NCI-H1930 (cell line): Measurements from ENCODE around the gene POLR3E.

Experiments
- DNase-seq, 2 experiments: peaks; one replicate each; lab custom pipeline; 2025; lab: John Stamatoyannopoulos, UW

POLR3E gene, protein sequence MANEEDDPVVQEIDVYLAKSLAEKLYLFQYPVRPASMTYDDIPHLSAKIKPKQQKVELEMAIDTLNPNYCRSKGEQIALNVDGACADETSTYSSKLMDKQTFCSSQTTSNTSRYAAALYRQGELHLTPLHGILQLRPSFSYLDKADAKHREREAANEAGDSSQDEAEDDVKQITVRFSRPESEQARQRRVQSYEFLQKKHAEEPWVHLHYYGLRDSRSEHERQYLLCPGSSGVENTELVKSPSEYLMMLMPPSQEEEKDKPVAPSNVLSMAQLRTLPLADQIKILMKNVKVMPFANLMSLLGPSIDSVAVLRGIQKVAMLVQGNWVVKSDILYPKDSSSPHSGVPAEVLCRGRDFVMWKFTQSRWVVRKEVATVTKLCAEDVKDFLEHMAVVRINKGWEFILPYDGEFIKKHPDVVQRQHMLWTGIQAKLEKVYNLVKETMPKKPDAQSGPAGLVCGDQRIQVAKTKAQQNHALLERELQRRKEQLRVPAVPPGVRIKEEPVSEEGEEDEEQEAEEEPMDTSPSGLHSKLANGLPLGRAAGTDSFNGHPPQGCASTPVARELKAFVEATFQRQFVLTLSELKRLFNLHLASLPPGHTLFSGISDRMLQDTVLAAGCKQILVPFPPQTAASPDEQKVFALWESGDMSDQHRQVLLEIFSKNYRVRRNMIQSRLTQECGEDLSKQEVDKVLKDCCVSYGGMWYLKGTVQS

DNA sequence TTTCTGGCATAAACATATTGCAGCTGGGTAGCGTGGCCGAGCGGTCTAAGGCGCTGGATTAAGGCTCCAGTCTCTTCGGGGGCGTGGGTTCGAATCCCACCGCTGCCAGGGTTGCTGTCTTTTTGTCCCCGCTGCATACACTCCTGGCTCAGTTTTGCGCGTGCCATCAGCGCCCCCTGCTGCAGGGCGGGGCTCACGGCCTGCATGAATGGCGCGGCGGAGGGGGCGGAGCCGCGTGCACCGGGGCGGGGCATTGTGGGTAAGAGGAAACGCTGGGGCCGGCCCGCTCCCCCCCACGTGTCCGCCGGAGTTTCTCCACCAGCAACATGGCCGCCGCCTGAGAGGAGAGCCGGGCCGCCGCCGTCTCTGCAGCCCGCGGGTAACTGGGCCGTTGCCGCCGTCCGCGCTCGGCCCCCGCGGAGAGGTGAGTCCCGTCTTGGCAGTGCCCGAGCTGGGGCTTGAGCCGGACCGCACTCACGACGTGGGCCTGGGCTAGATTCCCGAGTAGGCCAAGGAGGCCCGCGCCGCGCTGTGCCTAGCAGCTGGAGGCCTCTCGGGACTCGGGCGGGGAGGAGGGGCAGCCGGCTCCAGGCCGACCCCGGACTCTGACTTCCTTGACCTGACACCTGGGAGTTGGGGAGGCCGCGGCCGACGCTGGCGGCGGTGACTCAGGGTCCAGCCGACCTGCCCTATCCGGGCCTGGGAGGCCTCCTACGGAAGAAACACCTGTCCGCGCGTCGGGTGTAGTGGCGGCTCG lies at the start of gene POLR3E:
TSS of gene POLR3E (plus strand) at position 296 of the 757 bp plus-strand sequence. CDS start 5,560 bp downstream, outside the sequence.
- peak; percentile 97 to 99 for DNase-seq

DNA sequence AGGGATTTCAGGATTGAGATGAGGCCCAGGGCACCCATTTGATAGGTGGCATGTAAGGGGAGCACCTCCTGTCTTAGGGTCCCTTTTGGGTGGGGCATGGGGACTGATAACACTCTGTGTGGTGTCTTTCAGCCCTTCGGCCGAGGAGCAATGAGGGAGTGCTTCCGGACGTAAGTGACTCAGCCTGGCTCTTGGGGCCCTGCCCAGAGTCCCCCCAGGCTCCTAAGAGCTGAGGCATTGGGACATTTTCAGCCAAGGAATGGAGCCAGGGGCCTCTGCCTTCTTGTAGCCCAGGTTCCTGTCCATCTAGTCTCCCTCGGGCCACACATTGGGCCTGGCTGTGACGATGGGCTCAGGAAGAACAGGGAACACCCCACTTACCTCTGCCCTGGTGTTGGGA lies 46.7 kb upstream of the POLR3E start:
- no peak for DNase-seq

DNA sequence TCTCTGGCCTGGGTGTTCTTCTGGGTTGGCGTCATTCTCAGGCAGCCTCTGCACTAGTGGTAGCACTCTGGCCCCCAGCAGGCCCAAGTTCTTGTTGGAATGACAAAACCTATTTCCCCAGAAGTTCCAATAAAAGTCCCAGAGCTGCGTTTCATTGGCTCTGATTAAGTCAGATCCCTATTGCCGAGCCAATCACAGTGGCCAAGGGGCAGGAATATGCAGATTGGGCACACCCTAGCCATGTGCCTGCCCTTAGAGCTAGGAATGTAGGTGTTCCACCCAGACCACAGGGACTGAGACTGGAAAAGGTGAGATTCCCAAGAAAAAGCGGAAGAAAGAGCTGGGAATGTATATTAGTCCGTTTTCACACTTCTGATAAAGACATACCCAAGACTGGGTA lies 44.9 kb upstream of the POLR3E start:
- DNase-seq: no peak

DNA sequence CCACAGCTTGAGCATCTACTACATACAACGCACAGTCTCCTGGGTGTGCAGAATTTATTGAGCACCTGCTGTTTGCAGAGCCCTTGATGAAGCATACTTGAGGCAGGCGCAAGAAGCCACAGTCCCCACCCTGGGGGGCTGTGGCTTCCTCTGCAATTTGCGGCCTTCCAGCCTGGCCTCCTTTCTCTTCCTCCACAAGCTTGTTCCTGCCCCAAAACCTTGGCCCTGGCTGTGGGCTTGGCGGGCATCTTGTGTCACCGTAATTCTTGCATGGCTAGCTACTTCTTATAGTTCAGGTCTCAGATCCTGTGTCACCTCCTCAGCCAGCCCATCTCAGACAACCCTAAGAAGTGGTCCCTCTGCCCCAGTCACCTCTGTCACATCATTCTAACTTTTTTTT lies 43.9 kb upstream of the POLR3E start:
- DNase-seq: no peak

DNA sequence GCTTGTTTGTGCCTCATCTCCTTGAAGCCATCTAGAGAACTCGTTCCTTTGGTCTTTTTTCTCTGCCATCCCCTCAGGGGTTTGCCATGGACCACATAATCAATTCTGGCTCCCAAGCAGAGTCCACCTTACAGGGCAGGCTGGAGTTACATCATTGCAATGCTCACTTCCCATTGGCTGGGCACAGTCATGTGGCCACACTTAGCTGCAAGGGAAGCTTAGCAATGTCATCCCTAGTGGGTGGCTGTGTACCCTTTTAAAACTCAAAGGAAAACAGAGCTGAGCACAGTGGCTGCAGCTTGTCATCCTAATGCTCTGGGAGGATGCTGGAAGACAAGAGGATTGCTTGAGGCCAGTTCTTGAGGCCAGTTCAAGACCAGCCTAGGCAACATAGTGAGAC lies 41.9 kb upstream of the POLR3E start:
- DNase-seq: no peak

DNA sequence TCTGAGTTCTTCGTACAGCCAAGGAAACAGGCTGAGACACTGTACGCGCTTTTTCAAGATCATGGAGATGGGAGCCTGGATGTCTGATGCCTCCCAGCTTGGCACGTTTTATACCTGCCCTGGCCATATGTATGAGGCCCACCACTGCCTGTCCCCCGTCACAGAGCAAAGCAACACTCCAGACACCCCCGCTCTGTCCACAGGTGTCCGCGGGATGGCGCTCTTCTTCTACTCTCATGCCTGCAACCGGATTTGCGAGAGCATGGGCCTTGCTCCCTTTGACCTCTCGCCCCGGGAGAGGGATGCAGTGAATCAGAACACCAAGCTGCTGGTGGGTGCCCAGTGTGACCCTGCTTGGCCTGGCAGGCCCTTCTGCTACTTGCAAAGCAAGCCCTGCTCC lies 39.8 kb upstream of the POLR3E start:
- DNase-seq: no peak

DNA sequence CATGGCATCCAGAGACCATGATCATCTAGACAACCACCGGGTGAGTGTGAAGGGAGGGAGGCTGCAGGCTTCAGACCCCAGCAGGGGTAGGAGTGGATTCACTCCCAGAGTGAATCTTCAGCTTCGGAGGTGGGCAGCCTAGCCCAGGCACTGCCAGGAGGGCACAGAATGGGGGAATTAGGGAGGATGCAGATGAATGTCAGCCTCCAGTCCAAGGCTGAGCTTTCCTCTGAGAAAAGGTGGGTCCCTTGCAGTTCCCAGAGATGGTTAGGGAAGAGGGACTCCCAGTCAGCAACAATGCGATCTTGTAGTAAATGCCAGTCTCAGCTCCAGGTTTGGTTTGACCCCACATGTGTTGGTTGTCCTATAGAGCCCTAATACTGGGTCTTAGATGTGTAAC lies 36.7 kb upstream of the POLR3E start:
- DNase-seq: no peak

DNA sequence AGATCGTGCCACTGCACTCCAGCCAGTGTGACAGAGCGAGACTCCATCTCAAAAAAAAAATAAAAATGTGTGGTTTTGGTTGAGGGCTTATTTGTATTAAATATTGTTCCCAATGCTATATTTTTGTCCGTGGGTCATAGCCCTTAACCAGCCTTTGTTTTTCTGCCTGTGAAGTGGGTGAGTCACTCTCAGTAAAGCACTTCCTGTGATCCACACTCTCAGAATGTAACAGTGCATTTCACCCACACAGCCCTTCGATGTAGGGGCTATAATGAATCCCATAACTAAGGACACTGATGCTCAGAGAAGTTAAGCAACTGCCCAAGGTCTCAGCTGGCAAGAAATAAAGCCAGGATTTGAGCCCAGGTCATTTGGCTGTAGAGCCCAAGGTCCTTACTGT lies 34.7 kb upstream of the POLR3E start:
- DNase-seq: no peak

DNA sequence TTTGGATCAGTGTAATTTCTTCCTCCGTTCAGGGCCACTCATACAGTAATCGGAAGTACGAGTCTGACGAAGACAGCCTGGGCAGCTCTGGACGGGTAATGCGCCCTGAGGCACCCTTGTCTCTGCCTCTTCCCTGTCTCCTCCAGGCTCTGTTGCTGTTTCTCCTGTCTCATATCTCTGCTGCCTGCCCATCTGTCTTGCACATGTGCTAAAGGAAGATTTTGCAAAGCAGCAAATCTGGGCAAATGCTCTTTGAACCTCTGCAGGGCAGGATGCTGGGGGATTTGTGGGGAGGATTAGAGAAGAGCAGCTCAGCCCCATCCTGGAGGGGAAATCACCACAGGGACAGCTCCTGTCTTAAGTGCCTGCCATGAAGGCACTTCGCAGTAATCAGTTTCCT lies 32.4 kb upstream of the POLR3E start:
- no peak for DNase-seq

DNA sequence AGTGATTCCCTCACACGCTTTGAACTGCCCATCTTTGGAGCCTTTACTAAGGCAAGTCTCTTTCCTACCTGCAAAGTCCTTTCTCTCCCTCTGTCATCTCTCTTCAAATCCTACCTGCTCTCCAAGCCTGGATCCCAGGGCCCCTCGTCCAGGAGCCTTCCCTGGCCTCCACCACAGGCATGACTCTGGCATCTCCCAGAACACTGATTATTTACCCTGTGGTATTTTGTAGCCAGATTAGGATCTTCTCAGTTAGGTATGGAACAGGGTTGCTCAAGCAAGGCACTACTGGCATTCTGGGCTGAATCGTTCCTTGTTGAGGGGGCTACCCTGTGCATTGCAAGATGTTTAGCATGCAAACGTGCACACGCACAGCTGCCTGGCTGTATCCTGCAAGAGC lies 31.9 kb upstream of the POLR3E start:
- DNase-seq: no peak

DNA sequence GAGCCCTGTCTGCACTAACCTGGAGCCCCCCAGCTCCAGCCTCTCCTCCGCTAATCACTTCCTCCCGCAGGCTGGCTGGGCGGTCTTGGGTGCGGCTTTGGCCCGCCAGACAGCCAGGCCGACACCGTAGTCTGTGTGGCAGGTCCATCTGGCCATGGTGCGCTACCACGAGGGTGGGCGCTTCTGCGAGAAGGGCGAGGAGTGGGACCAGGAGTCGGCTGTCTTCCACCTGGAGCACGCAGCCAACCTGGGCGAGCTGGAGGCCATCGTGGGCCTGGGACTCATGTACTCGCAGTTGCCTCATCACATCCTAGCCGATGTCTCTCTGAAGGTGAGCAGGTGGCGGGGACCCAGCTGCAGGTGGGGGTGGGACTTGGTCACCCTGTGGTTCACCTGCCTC lies 30.7 kb upstream of the POLR3E start:
- no peak for DNase-seq

DNA sequence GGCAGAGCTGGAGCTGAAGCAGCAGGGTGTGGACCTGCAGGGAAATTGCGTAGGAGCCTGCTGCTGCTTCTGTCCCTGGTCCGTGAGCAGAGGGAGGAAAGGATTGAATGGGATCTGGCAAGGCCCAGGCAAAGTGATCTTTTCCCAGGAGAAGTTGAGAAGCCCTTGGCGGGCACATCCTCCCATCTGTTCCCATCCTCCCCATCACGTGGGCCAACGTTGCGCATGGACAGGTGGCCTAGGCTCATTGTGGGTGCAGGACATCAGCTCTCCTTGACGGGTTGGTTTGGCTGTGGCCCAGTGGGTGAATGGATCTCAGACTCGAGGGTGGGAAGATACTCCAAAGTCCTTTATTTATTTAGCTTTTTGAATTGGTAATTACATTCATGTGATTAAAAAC lies 29.4 kb upstream of the POLR3E start:
- no peak for DNase-seq

DNA sequence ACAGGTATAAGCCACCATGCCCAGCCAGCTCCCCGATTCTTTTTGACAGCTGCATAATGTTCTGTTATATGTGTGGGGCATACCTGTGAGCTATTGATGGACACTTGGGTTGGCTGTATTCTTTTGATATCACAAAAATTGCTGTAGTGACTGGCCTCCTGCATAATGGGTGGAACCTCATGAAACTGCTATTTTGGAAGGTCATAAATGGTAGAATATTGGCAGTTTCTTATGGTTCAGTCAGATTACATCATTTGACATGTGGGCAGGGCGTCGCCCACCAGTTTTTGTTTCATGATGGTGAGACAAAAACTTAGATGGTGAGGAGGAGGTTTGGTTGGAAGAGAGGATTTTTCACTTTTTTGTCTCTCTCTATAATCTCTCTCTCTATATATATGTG lies 26.7 kb upstream of the POLR3E start:
- no peak for DNase-seq

DNA sequence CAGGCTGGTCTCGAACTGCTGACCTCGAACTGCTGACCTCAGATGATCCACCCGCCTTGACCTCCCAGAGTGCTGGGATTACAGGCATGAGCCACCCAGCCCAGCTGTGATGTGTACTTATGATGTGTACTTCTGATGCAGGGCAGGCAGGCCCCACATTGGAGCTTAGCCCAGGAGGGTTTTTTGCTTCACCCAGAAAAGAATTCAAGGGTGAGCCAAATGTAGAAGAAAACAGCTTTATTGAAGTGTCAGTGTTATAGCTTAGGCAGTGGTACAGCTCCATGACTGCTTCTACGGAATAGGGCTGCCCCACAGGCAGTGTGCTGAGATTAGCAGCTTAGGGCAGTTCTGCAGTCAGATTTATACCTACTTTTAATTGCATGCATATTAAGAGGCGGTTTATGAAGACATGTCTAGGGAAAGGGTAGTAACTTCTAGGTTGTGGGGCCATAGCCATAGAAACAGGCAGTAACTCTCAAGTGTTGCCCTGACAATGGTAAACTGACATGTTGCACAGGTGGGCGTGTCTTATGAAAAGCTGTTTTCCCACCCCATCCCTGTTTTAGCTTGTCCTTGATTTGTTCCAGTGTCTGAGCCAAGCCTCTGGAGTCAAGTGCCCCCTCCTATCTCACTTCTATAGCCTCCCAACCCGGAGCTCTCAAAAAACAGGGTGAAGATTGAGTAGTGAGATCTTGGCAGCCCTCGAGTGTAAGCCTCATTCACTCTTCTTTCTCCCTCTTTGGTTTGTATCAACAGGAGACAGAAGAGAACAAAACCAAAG lies 24.1 kb upstream of the POLR3E start:
- DNase-seq: no peak

DNA sequence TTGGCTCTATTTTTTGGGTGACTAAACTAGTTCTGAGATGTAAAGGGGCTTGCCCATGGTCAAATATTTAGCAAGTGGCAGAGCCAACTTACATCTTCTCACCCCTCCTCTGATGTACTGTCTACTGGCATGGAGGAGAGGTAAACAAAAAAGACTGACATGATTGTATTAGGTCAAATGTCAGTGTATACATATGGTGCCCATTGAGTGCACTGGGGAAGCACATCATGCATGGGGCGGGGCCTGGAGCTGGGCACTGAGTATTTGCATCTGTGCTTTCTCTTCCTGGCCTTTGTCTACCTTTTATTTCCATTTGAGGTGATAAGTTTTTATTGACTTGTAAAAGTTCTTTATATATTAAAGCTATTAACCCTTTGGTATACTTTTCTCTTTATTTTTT lies 22.3 kb upstream of the POLR3E start:
- no peak for DNase-seq

DNA sequence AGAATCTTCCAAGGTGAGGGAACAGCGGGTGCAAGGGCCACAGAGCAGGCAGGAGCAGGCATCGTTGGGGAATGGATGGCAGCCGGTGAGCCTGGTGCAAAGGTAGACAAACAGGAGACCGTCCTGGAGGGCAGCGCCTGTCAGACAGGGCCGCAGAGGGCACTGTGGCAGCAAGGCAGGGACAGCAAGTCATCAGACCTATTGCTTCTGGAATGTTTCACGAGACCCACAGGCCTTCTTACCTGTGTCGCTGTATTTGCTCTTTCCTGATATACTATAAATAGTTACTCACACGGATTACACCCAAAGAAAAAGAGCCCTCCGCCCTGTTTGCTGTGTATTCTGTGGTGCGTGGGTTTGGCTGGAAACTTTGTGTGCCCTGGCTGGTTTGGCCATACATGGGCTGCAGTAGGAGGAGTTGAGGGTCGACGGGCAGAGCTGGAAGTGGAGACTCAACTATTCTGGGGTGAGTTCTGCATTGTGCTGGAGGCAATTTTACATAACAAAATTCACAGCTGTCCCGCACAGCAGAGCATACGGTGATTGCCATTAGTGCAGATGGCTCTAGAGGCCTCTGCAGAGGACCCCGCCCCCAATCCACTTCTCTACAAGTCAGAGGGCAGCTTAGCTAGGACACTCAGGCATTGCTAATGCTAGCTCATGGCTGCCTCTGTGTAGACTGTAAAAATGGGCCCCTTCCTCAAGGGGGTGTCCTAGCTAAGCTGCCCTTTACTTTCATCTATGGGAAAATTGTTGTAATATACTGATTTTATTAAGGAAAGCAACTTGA lies 18.6 kb upstream of the POLR3E start:
- no peak for DNase-seq

DNA sequence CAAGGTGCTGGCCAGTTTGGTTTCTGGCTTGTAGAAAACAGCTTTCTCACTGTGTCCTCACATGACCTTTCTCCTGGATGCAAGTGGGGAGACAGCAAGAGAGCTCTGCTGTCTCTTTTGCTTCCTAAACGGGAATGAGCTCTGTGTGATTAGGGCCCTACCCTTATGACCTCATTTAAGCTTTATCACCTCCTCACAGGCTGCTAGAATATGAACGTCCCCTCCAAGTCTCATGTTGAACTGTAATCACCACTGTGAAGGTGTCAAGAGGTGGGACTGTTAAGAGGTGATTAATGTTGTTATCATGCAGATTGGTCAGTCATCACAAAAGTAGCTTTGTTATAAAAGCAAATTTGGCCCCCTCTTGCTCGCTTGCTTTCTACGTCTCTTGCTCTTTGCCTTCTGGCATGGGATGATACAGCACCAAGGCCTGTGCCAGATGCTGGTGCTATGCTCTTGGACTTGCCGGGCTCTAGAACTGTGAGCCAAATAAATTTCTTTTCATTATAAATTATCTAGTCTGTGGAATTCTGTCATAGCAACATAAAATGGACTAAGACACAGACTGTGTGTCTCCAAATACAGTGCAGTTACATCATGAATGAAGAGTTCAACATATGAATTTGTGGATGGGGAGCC lies 14.8 kb upstream of the POLR3E start:
- no peak for DNase-seq

DNA sequence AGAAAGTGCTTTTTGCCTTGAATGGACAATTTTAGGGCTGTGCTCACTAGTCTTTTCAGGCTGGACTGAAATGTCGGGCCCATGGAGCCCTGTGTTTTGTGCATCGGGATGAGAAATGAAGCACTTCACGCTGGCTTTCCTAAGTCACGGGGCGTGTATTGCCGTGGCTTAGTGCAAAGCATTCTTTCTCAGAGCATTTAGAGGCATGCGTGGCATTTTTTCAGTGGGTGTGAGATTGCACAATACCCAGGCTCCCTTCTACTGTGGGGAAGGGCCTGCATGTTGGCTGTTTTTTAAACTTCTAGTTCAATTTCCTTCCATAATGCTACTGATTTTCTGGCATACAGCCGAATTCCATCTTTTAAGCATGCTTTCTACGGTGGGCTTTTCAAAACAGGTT lies 12.6 kb upstream of the POLR3E start:
- no peak for DNase-seq

DNA sequence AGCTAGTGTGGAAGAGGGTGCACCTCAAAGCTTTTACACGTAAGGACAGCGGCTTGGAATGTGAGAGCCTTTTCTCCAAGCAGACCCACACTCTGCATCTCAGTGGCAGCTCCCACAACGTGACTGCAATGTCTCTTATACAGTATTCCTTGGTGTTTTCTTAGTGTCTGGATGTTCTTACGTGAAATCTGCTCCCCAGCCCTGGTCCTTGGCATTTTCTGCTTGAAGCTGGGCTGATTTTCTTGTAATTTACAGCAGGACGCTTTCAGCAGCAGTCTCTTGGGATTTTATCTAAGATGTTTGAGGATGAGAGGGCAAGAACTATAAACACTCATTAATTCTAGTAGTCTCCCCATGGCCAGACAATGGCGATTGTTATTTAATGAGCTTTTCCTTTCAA lies 12.1 kb upstream of the POLR3E start:
- no peak for DNase-seq

DNA sequence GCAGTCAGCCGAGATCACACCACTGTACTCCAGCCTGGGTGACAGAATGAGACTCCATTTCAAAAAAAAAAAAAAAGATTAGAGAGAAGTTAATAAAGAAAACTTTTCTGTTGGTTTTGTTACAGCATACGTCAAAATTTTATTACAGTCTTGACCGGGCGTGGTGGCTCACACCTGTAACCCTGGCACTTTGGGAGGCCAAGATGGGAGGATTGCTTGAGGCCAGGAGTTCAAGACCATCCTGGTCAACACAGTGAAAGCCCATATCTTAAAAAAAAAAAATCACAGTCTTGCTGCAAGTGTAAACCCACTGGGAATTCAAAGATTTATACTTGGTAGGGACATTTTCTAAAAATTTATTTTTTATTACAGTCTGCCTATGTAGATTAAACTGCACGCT lies 6.2 kb upstream of the POLR3E start:
- DNase-seq: no peak

DNA sequence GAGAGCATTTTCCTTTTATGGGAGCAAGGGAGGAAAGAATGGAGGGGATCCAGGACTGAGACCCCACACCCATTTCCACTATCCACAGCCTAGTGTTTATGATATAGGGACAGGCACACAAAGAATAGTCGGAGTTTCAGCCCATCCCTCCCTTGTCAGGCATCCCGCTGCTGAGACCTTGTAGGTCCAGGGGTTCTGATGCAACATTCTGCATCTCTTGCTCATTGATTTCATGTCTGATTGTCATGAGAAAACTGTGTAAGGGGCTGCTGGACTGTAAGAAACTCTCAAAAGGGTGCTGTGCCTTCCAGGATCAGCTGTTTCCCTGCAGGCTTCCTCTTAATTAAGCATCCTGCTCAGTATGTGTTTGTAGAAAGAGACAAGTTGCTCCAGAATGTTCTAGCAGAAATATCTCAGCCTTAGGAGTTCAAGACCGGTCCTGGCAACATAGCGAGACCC lies 5.3 kb upstream of the POLR3E start:
- DNase-seq: peak in 1 of 2 experiments; percentile 51
